HG03460 (cell line): ENCODE results near the gene MRPL4.
A peak's percentile ranks its signal among the peaks of the same experiment; 100 is the strongest.

Experiments
- ATAC-seq: cut with Tn5 transposase; IDR thresholded peaks from one replicate; pipeline ENCODE4 v1.9.1; 2021; ENCODE audit not compliant: unreplicated experiment

The MRPL4 gene

DNA sequence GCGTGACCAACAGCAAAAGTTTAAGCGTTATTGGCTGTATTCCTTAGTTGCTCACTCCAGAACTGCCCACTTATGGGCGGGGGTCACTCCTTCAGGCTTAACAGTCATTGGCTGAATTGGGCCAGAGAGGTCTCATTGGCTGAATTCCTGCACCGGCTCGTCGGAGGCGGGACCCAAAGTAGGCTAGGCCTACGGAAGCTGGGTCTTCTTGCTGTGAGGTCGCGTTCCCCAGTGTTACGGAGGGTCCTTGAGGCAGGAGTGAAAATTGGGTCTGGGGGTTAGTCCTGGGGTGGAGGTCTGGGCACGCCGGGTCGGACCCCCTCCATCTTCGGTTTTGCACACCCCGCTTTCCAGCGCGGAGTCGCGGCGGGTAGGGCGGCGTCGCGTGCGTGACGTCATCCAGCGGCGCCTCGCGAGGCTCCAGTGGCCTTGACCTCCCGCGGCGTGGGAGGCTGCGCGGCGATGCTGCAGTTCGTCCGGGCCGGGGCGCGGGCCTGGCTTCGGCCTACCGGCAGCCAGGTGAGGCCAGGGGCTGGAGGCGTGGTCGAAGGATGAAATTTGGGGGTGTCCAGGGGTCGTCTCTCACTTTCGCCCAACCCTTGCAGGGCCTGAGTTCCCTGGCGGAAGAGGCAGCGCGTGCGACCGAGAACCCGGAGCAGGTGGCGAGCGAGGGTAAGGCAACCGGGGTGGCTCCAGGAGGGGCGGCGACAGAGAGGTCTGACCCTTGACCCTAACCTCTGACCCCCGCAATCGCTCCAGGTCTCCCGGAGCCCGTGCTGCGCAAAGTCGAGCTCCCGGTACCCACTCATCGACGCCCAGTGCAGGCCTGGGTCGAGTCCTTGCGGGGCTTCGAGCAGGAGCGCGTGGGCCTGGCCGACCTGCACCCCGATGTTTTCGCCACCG is at the start of gene MRPL4:
Gene MRPL4 (plus strand): TSS at position 423 of the 903 bp plus-strand sequence. CDS start 40 bp downstream, at position 463.
- peak; percentile 92 for ATAC-seq

DNA sequence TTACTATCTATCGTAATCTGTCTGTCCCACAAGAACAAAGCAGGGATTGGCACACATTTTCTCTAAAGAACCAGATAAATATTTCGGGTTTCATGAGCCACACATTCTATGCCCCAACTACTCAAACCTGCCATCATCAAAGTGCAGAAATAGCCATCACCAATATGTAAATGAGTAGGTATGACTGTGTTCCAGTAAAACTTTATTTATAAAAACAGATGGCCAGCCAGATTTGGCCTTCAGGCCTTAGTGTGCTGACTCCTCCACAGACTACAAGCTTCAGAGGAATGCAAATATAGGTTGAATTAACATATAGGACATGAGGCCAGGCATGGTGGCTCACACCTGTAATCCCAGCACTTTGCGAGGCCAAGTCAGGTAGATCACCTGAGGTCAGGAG is 48.3 kb upstream of the MRPL4 start:
- ATAC-seq, result no peak

DNA sequence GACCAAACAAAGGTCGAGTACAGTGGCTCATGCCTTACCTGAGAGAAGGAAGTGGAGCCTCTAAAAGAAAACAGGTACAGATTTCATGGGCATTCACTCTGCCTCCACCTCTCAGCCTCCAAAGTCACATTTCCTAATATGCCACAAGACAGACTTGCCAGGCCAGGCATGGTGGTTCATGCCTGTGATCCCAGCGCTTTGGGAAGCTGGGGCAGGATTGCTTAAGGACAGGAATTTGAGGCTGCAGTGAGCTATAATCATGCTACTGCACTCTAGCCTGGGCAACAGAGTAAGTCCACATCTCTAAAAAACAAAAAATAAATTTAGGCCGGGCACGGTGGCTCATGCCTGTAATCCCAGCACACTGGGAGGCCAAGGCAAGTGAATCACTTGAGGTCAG is 46.4 kb upstream of the MRPL4 start:
- ATAC-seq, result no peak

GRCh38 chr19:10206226-10206885 is 45.7 kb upstream of the MRPL4 start:
- ATAC-seq, result no peak

- ATAC-seq, result no peak
These were observed 45.0 kb upstream of the MRPL4 start for GRCh38 chr19:10207026-10207425.

DNA sequence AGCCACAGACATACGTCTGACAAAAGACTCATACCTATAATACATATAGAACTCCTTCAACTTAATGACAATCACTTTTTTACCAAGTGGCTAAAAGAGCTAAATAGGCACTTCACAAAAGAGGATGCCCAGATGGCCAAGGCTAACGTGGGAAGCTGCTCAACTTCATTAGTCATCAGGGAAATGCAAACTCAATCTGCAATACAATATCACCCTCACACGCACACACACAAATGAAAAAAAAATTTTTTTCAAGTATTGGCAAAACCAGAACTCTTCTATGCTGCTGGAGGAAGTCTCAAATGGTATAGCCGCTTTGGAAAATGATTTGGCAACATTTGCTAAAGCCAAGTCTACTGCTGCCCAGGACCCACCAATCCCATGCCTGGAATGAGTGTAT is 42.7 kb upstream of the MRPL4 start:
- ATAC-seq, result no peak

DNA sequence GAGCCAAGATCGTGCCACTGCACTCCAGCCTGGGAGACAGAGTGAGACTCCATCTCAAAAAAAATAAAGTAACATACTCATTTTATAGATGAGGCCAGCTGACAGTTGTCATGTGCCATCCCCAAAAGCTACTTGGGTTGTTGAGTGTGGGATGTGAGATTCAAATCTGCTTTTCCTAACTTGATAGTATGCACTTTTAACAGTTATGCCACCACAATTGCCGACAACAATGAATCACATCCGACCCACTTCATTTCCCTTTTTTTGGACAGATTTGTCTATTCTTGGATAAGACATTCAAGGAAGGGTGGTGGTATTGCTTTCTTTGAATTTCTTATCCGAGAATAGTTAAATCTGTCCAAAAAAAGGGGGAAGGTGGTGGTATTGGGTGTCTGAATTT is 41.0 kb upstream of the MRPL4 start:
- ATAC-seq, result no peak

DNA sequence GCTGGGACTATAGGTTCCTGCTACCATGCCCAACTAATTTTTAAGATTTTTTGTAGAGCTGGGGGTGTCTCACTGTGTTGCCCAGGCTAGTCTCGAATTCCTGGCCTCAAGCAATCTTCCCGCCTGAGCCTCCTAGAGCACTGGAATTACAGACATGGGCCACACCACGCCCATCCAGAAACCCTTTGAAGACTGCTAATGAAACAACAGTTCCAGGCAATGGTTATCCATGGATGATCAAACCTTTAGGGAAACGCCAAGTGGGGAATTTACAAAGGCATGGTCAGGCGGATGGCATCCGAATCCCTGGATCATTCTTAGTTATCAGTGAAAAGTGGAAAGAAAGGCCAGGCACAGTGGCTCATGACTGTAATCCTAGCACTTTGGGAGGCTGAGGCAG is 40.3 kb upstream of the MRPL4 start:
- no peak for ATAC-seq

GRCh38 chr19:10214784-10215183 is 37.2 kb upstream of the MRPL4 start:
- no peak for ATAC-seq

DNA sequence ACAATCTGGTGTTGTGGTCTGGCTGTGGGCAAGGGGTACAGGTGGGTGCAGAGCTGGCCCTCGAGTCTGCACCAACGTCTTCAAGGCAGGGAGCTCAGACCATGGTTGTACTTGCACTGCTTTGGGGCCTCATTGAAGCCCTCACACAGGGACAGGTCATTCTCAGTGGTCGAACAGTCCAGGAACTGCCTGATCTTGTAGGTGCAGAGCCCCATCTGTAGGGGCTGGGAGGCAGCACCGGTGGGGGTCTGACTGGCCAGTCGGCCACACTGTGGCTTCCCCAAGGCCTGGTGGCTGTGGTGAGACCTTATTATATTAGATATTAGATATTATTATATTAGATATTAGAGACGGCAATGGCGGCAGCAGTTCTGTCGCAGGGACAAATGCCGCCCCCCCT is 34.9 kb upstream of the MRPL4 start:
- ATAC-seq, result no peak

- no peak for ATAC-seq
These were observed 32.3 kb upstream of the MRPL4 start for GRCh38 chr19:10219678-10220077.

DNA sequence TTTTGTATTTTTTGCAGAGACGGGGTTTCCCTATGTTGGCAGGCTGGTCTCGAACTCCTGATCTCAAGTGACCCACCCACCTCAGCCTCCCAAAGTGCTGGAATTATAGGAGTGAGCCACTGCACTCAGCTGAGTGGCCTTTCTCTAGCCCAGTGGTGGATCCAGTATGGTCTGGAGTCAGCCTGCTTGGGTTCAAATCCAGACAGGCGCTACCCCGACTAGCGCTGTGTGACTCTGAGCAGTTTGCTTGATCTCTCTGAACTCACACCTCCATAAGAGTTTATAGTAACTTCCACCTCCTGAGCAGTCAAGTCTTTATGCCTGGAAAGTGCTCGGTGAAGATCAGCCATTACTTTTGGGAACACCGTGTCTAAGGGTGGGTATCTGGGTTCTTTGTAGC is 31.3 kb upstream of the MRPL4 start:
- ATAC-seq, result no peak

DNA sequence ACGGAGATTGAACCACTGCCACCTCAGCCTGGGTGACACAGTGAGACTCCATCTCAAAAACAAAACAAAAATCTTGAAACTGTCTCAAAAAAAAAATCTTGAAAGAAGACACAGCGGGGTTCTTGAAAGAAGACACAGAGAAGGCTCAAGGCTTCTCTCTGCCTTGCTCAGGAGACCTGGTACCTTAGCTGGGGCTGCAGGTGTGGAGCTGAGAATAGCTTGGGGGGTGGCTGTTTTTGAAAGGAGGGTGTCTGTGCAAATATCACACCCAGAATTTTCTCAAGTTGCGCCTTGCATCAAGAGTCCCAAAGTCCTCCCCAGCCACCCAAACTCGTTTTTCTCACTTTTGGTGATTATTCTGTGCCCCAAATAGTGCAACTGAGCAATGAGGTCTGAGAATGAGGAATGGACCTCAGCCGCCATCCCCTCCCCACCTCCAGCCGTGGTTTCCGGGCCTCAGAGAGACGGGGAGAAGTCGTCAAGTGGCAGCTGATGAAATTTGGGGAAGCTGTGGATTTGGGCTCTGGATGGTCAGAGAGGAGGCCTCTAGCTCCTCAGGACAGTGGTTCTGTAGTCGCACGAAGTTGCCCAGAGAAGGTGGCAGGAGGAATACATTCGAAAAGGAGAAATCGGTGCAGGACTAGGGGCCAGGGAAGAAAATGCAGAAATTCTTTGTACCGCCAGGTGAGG is 29.7 kb upstream of the MRPL4 start:
- ATAC-seq, result no peak

- no peak for ATAC-seq
These were observed 28.4 kb upstream of the MRPL4 start for GRCh38 chr19:10223488-10224213.

DNA sequence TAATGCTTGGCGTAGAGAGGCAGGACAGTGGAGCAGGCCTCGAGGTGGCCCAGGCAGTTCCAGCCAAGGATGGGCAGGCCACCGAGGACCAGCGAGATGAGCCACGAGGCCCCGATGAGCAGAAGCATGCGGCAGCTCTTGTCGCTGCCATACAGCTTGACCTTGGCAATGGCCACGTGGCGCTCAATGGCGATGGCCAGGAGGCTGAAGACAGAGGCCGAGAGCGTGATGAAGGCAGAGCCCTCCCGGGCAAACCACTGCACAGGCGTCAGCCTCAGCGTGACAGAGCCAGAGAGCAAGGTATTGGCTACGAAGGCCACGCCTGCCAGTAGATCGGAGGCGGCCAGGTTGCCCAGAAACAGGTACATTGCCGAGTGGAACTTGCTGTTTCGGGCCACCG is 27.7 kb upstream of the MRPL4 start:
- no peak for ATAC-seq

DNA sequence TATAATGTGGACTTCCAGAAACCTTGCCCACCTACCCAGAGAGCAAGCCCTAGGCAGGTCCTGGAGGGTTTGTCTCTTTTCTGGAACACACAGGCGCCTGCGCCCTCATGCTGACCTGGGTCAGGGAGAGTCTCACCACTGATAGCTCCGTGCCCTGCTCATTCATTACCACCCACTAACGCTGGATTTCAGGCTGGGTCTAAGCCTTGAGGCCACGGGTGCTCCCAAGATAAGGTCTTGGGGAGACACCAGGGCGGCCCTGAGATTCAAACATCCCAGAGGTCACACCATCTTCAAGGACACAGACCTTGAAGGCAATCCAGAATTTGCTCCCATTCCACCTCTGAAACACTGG is 26.0 kb upstream of the MRPL4 start:
- ATAC-seq, result no peak

- no peak for ATAC-seq
These were observed 25.5 kb upstream of the MRPL4 start for GRCh38 chr19:10226376-10227025.

GRCh38 chr19:10227026-10227971 is 24.7 kb upstream of the MRPL4 start:
- ATAC-seq, result no peak

DNA sequence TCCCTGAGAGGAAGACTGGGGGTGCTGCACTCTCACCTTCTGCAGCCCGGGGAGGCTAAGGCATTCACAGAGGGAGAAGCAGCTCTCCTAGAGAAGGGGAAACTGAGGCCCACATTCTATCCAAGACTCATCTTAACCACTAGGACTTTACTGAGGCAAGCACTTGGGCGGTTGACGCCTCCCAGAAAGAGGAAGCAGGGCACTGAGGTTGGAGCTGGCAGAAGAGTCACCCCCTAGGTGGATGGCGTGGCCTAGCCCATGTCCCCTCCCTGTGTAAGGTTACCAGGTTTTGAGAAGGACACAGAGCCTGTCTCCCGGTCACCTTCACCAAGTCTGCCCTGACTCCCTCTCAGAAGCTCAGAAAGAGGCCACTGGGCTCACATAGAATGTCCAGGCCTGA is 23.6 kb upstream of the MRPL4 start:
- no peak for ATAC-seq

- ATAC-seq, result no peak
These were observed 23.1 kb upstream of the MRPL4 start for GRCh38 chr19:10228920-10229319.
